Hepatocyte (in vitro differentiated cells): ENCODE results near the gene TMEM52B. TPM values are rescaled to one million over a fixed set of nuclear protein-coding genes. Genes with fewer than 3 reads are reported as not detected.

ENCODE experiments used
- DNase-seq: peaks from one replicate; pipeline ENCODE4 v3.0.0-alpha.2; 2016; ENCODE audit warnings: low spot score
- H2AFZ ChIP-seq: fragments of 200-600 bp; sonication (generic); 2 replicates; pipeline ENCODE4 v1.6.0; 2016; ENCODE audit warnings: antibody characterized with exemption, mild to moderate bottlenecking
- H3K27ac ChIP-seq: fragments of 200-600 bp; sonication (generic); 2 replicates; pipeline ENCODE4 v1.5.1; 2016; ENCODE audit warnings: mild to moderate bottlenecking
- H3K27me3 ChIP-seq: fragments of 200-600 bp; sonication (generic); 2 replicates; pipeline ENCODE4 v1.6.1; 2016
- H3K36me3 ChIP-seq: fragments of 200-600 bp; sonication (generic); replicated peaks from 2 replicates; pipeline ENCODE4 v1.5.1; 2016; ENCODE audit warnings: low read depth; ENCODE audit not compliant: insufficient read depth
- H3K4me1 ChIP-seq: fragments of 200-600 bp; sonication (generic); 2 replicates; pipeline ENCODE4 v1.5.1; 2016; ENCODE audit warnings: mild to moderate bottlenecking, moderate library complexity; ENCODE audit not compliant: insufficient read depth
- H3K4me2 ChIP-seq: fragments of 200-600 bp; sonication (generic); 2 replicates; pipeline ENCODE4 v1.6.0; 2016
- H3K4me3 ChIP-seq: fragments of 200-600 bp; sonication (generic); 2 replicates; pipeline ENCODE4 v1.5.1; 2016; ENCODE audit warnings: mild to moderate bottlenecking
- H3K79me2 ChIP-seq: fragments of 200-600 bp; sonication (generic); 2 replicates; pipeline ENCODE4 v1.6.0; 2017; ENCODE audit warnings: mild to moderate bottlenecking
- H3K9me2 ChIP-seq: fragments of 200-600 bp; sonication (generic); replicated peaks from 2 replicates; pipeline ENCODE4 v1.6.0; 2017; ENCODE audit warnings: mild to moderate bottlenecking; ENCODE audit not compliant: insufficient read depth
- H3K9me3 ChIP-seq: fragments of 200-600 bp; sonication (generic); 2 replicates; pipeline ENCODE4 v1.5.1; 2016; ENCODE audit warnings: low read depth, mild to moderate bottlenecking
- H4K20me1 ChIP-seq: fragments of 200-600 bp; sonication (generic); 2 replicates; pipeline ENCODE4 v1.6.0; 2016; ENCODE audit warnings: mild to moderate bottlenecking; ENCODE audit not compliant: insufficient read depth, poor library complexity, severe bottlenecking
- EZH2 ChIP-seq: fragments of 200-600 bp; sonication (generic); IDR thresholded peaks from 2 replicates; pipeline ENCODE4 v1.6.1; 2016; ENCODE audit warnings: antibody characterized with exemption, mild to moderate bottlenecking, borderline replicate concordance
- EZH2phosphoT487 ChIP-seq: fragments of 200-600 bp; sonication (generic); IDR thresholded peaks from one replicate; pipeline ENCODE4 v1.6.1; 2018; ENCODE audit warnings: antibody characterized with exemption, mild to moderate bottlenecking, low read depth, moderate library complexity; ENCODE audit not compliant: unreplicated experiment, severe bottlenecking
- WGBS: methylation state at CpG from one replicate; pipeline ENCODE4 v1.1.6; 2016; ENCODE audit warnings: low lambda C conversion rate; ENCODE audit errors: missing lambda C conversion rate; 5-methylcytosine and 5-hydroxymethylcytosine counted together
- polyA plus RNA-seq: library from polyadenylated mRNA; unstranded; fragments of >200 nt; fragmentation: Nextera tagmentation; extraction: Ambion mirVana; gene quantifications from 2 replicates; pipeline ENCODE4 v1.2.1, GENCODE V29; 2016
- total RNA-seq: library from RNA; depleted of rRNA; stranded (reverse); fragments of >200 nt; gene quantifications from 2 replicates; pipeline ENCODE4 v1.2.3, GENCODE V29; 2014
- TF ChIP-seq, protein P1 (sequence below): fragments of 200-600 bp; sonication (generic); IDR thresholded peaks from 2 replicates; pipeline ENCODE4 v1.5.1; 2016; ENCODE audit warnings: antibody characterized with exemption, mild to moderate bottlenecking; ENCODE audit not compliant: poor library complexity

Gene TMEM52B
- total and polyA plus RNA-seq, 2 experiments from 2014 or later = 0.03 to 1.8 TPM

DNA sequence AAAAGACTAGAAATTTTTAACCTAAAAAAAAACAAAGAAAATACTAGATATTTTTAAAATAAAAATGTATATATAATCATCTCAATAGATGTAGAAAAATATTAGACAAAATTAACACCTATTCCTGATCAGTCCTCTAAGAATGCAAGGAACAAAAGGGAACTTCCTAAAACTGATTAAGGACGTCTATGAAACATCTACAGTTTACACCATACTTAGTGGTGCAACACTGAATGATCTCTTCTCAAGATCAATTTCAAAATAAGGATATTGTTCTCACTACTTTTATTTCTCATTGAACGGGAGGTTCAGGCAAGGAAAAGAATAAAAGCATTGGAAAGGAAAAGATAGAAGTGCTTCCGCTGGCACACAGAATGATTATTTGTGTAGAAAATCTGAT is 22.9 kb upstream of the TMEM52B start:
- no peak for DNase-seq
- no peaks in the 10 kb centered on the region for H4K20me1 ChIP-seq
- peaks cover 5% of the 10 kb centered on the region for H3K4me1 ChIP-seq
- no peak overlapping the region for H3K4me2 ChIP-seq
- no peak overlapping the region for H3K27ac ChIP-seq
- H3K9me3 ChIP-seq = no peaks in the 10 kb centered on the region
- 95% methylated on average over 3 of the region's 3 CpGs for WGBS
- no peaks in the 10 kb centered on the region for H3K79me2 ChIP-seq
- no peak overlapping the region for H2AFZ ChIP-seq
- no peaks in the 10 kb centered on the region for H3K36me3 ChIP-seq
- no peak overlapping the region for H3K4me3 ChIP-seq
- TF ChIP-seq EZH2phosphoT487 = no peak
- TF ChIP-seq, protein P1, sequence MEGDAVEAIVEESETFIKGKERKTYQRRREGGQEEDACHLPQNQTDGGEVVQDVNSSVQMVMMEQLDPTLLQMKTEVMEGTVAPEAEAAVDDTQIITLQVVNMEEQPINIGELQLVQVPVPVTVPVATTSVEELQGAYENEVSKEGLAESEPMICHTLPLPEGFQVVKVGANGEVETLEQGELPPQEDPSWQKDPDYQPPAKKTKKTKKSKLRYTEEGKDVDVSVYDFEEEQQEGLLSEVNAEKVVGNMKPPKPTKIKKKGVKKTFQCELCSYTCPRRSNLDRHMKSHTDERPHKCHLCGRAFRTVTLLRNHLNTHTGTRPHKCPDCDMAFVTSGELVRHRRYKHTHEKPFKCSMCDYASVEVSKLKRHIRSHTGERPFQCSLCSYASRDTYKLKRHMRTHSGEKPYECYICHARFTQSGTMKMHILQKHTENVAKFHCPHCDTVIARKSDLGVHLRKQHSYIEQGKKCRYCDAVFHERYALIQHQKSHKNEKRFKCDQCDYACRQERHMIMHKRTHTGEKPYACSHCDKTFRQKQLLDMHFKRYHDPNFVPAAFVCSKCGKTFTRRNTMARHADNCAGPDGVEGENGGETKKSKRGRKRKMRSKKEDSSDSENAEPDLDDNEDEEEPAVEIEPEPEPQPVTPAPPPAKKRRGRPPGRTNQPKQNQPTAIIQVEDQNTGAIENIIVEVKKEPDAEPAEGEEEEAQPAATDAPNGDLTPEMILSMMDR = no peak
- no peak for TF ChIP-seq EZH2
- no peaks in the 10 kb centered on the region for H3K9me2 ChIP-seq
- H3K27me3 ChIP-seq = no peaks in the 10 kb centered on the region

DNA sequence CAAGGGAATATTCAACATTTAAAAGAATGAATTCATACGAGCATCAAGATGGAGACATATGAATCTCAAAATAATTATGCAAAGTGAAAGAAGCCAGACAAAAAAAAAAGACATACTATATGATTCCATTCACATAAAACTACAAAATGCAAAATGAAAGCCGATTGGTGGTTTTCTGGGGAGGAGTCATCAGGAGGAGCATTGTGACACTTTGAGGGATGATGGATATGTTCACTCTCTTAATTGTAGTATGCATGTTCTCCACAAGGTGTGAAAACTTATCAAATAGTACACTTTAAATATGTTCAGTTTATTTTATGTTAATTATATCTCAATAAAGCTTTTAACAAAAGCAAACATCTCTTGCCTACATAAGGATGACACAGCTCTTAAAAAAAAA is 20.4 kb upstream of the TMEM52B start:
- Histone ChIP-seq H3K79me2 (no peaks in the 10 kb centered on the region), H3K36me3 (no peaks in the 10 kb centered on the region), H3K9me3 (no peaks in the 10 kb centered on the region), H3K4me2 (no peak overlapping the region), H3K4me3 (no peak overlapping the region), H3K27ac (no peak overlapping the region), H3K4me1 (peaks cover 5% of the 10 kb centered on the region), H4K20me1 (no peaks in the 10 kb centered on the region), H3K27me3 (no peaks in the 10 kb centered on the region), H3K9me2 (no peaks in the 10 kb centered on the region), H2AFZ (no peak overlapping the region)
- 97% methylated on average over 2 of the region's 2 CpGs for WGBS
- TF ChIP-seq EZH2 (no peak), EZH2phosphoT487 (no peak)
- TF ChIP-seq, protein P1 = no peak
- DNase-seq = no peak

DNA sequence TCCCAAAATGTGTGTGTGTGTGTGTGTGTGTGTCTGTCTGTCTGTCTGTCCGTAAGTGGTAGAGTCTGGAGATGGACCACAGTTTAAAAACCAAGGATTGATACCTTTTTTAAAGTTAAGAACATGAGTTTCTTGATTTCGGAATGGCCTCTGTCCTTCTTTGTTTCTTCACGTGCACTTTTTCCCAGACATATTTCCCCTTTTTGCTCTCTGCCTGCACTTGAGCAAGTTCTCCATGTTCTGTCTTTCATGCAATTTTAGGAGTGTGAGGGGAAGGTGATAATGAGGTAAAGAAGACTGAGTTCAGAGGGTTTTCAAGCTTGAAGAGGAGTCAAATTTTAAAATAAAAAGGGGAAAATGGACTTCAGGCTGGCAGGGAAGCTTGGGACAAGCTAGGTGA is 19.6 kb upstream of the TMEM52B start:
- TF ChIP-seq, protein P1 = no peak
- TF ChIP-seq EZH2 = no peak
- no peak for TF ChIP-seq EZH2phosphoT487
- Histone ChIP-seq H3K4me2 (no peak overlapping the region), H4K20me1 (no peaks in the 10 kb centered on the region), H3K9me2 (no peaks in the 10 kb centered on the region), H3K79me2 (no peaks in the 10 kb centered on the region), H3K27me3 (no peaks in the 10 kb centered on the region), H3K4me1 (peaks cover under 1% of the 10 kb centered on the region), H3K27ac (no peak overlapping the region), H3K4me3 (no peak overlapping the region), H2AFZ (no peak overlapping the region), H3K9me3 (no peaks in the 10 kb centered on the region), H3K36me3 (no peaks in the 10 kb centered on the region)
- 77% methylated on average over 3 of the region's 3 CpGs for WGBS
- no peak for DNase-seq
